Measurements from ENCODE around the gene UGT2B10. TPM values are rescaled to one million over a fixed set of nuclear protein-coding genes. Genes with fewer than 3 reads are reported as not detected.

The UGT2B10 gene
- total and polyA plus RNA-seq, 2 of the 13 experiments (the other 11 are each of a cell fraction or from before 2014, with no cell fraction given), result 107 to 148 TPM

- TF ChIP-seq, protein P1, sequence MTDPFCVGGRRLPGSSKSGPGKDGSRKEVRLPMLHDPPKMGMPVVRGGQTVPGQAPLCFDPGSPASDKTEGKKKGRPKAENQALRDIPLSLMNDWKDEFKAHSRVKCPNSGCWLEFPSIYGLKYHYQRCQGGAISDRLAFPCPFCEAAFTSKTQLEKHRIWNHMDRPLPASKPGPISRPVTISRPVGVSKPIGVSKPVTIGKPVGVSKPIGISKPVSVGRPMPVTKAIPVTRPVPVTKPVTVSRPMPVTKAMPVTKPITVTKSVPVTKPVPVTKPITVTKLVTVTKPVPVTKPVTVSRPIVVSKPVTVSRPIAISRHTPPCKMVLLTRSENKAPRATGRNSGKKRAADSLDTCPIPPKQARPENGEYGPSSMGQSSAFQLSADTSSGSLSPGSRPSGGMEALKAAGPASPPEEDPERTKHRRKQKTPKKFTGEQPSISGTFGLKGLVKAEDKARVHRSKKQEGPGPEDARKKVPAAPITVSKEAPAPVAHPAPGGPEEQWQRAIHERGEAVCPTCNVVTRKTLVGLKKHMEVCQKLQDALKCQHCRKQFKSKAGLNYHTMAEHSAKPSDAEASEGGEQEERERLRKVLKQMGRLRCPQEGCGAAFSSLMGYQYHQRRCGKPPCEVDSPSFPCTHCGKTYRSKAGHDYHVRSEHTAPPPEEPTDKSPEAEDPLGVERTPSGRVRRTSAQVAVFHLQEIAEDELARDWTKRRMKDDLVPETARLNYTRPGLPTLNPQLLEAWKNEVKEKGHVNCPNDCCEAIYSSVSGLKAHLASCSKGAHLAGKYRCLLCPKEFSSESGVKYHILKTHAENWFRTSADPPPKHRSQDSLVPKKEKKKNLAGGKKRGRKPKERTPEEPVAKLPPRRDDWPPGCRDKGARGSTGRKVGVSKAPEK (CRISPR knock-in tag; IDR thresholded peaks at IDR 0.05; ENCODE audit: borderline replicate concordance), result 0 out of 2 replicates have a peak, but pooled peaks have one; percentile 40
- TF ChIP-seq, protein P2, sequence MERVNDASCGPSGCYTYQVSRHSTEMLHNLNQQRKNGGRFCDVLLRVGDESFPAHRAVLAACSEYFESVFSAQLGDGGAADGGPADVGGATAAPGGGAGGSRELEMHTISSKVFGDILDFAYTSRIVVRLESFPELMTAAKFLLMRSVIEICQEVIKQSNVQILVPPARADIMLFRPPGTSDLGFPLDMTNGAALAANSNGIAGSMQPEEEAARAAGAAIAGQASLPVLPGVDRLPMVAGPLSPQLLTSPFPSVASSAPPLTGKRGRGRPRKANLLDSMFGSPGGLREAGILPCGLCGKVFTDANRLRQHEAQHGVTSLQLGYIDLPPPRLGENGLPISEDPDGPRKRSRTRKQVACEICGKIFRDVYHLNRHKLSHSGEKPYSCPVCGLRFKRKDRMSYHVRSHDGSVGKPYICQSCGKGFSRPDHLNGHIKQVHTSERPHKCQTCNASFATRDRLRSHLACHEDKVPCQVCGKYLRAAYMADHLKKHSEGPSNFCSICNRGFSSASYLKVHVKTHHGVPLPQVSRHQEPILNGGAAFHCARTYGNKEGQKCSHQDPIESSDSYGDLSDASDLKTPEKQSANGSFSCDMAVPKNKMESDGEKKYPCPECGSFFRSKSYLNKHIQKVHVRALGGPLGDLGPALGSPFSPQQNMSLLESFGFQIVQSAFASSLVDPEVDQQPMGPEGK (CRISPR knock-in tag; IDR thresholded peaks at IDR 0.05), result peak; percentile 44; the same call in 1 of the 2 replicates
- TF ChIP-seq ZNF788 (CRISPR knock-in tag; IDR thresholded peaks at IDR 0.05; ENCODE audit: borderline replicate concordance), result peak; percentile 57; the same call in 1 of the 2 replicates
- peak; percentile 35; the same call in 1 of the 2 replicates for TF ChIP-seq CHD4 (IDR thresholded peaks at IDR 0.05; ENCODE audit: borderline replicate concordance, low read length)
- TF ChIP-seq GABPA (IDR thresholded peaks at IDR 0.05; ENCODE audit: low read depth, low read length), result no peak
- TF ChIP-seq GABPA (CRISPR knock-in tag; IDR thresholded peaks at IDR 0.05; ENCODE audit: low read depth), result 0 out of 2 replicates have a peak, but pooled peaks have one; percentile 14
- peak; percentile 45; the same call in 1 of the 2 replicates for TF ChIP-seq MED13 (CRISPR knock-in tag; IDR thresholded peaks at IDR 0.05)
- 0 out of 2 replicates have a peak, but pooled peaks have one; percentile 17 for TF ChIP-seq ZKSCAN8 (CRISPR knock-in tag; IDR thresholded peaks at IDR 0.05; ENCODE audit: borderline replicate concordance)
- peak; percentile 55; the same call in 1 of the 2 replicates for TF ChIP-seq SOX13 (IDR thresholded peaks at IDR 0.05)
- TF ChIP-seq SOX13 (CRISPR knock-in tag; conservative IDR thresholded peaks at IDR 0.05 in 1 of 2, IDR thresholded peaks at IDR 0.05 in 1 of 2), result peak in 1 of 2 experiments; percentile 91; a peak in 2 of 4 replicates
- TF ChIP-seq STAG1 (CRISPR knock-in tag; IDR thresholded peaks at IDR 0.05), result peak; percentile 25; the same call in 1 of the 2 replicates
- TF ChIP-seq POLR2AphosphoS5 (IDR thresholded peaks at IDR 0.05; ENCODE audit: low read depth, low read length), result peak; percentile 51; the same call in 1 of the 2 replicates
- TF ChIP-seq HMG20A (CRISPR knock-in tag; IDR thresholded peaks at IDR 0.05; ENCODE audit: borderline replicate concordance), result peak; percentile 72; the same call in 1 of the 2 replicates
- peak; percentile 53; the same call in 1 of the 2 replicates for TF ChIP-seq MIER2 (CRISPR knock-in tag; IDR thresholded peaks at IDR 0.05)
- TF ChIP-seq IRX3 (CRISPR knock-in tag; IDR thresholded peaks at IDR 0.05; ENCODE audit: borderline replicate concordance, low read depth), result no peak
- TF ChIP-seq ATF2 (CRISPR knock-in tag; IDR thresholded peaks at IDR 0.05), result 0 out of 2 replicates have a peak, but pooled peaks have one; percentile 48
- TF ChIP-seq ZNF292 (CRISPR knock-in tag; IDR thresholded peaks at IDR 0.05; ENCODE audit: borderline replicate concordance, low read depth), result peak; percentile 61; the same call in 1 of the 2 replicates
- no peak for TF ChIP-seq CREB1 (IDR thresholded peaks at IDR 0.05)
- TF ChIP-seq CREB1 (CRISPR knock-in tag; IDR thresholded peaks at IDR 0.05), result peak; percentile 68
- peak; percentile 55; the same call in 1 of the 2 replicates for TF ChIP-seq BRD4 (CRISPR knock-in tag; IDR thresholded peaks at IDR 0.05)
- TF ChIP-seq NFKBIZ (CRISPR knock-in tag; IDR thresholded peaks at IDR 0.05), result 0 out of 2 replicates have a peak, but pooled peaks have one; percentile 15
- peak; percentile 66 for TF ChIP-seq POLR2G (IDR thresholded peaks at IDR 0.05; ENCODE audit: low read depth, low read length)
- TF ChIP-seq ZFY (CRISPR knock-in tag; IDR thresholded peaks at IDR 0.05), result no peak
- TF ChIP-seq ATF3 (CRISPR knock-in tag; IDR thresholded peaks at IDR 0.05), result 0 out of 2 replicates have a peak, but pooled peaks have one; percentile 36
Observed at GRCh38 chr4:68864438-68865187, 48.8 kb downstream of the UGT2B10 start (continued).
